Liver (tissue), 9 donors: ENCODE data around the gene FIGNL1. TPM values are rescaled to one million over a fixed set of nuclear protein-coding genes. Genes with fewer than 3 reads are reported as not detected.

Source experiments
- DNase-seq: peaks from one replicate; pipeline ENCODE4 v3.0.0-alpha.2; 2017; ENCODE audit warnings: low spot score
- H3K27ac ChIP-seq, 2 donors: one replicate each; pipeline ENCODE4 v1.7.0; 2013; ENCODE audit warnings: inconsistent platforms in 2 of 2, low read length in 2 of 2, control low read depth in 1 of 2, low read depth in 1 of 2, mild to moderate bottlenecking in 1 of 2
- H3K27me3 ChIP-seq, 4 donors: one replicate each; pipeline versions ENCODE4 v1.6.1 to v1.7.0; 2013; ENCODE audit warnings: low read length in 3 of 4, inconsistent platforms in 1 of 4, mild to moderate bottlenecking in 1 of 4, moderate library complexity in 1 of 4; ENCODE audit not compliant: control insufficient read depth in 4 of 4, insufficient read depth in 4 of 4
- H3K36me3 ChIP-seq, 4 donors: one replicate each; pipeline versions ENCODE4 v1.6.1 to v1.7.0; 2013; ENCODE audit warnings: low read length in 3 of 4, mild to moderate bottlenecking in 3 of 4, low read depth in 1 of 4, moderate library complexity in 1 of 4; ENCODE audit not compliant: control insufficient read depth in 4 of 4, insufficient read depth in 3 of 4
- H3K4me1 ChIP-seq, 4 donors: one replicate each; pipeline versions ENCODE4 v1.6.1 to v1.7.0; 2013; ENCODE audit warnings: low read length in 3 of 4, mild to moderate bottlenecking in 3 of 4, moderate library complexity in 1 of 4; ENCODE audit not compliant: control insufficient read depth in 4 of 4, insufficient read depth in 4 of 4
- H3K4me3 ChIP-seq, 3 donors: one replicate each; pipeline versions ENCODE4 v1.6.1 to v1.7.0; 2013; ENCODE audit warnings: low read length in 3 of 3, control low read depth in 1 of 3, low read depth in 1 of 3, mild to moderate bottlenecking in 1 of 3
- H3K9ac ChIP-seq, 2 donors: one replicate each; pipeline ENCODE4 v1.7.0; 2013; ENCODE audit warnings: low read length in 2 of 2, mild to moderate bottlenecking in 2 of 2, moderate library complexity in 2 of 2, control low read depth in 1 of 2, low read depth in 1 of 2
- H3K9me3 ChIP-seq, 4 donors: one replicate each; pipeline versions ENCODE4 v1.6.1 to v1.7.0; 2013; ENCODE audit warnings: low read length in 3 of 4; ENCODE audit not compliant: control insufficient read depth in 4 of 4
- FOXA1 ChIP-seq: IDR thresholded peaks from 2 replicates; pipeline ENCODE4 v1.6.1; 2016; ENCODE audit warnings: antibody characterized with exemption
- FOXA2 ChIP-seq: IDR thresholded peaks from 2 replicates; pipeline ENCODE4 v1.6.1; 2016; ENCODE audit warnings: antibody characterized with exemption
- GABPA ChIP-seq, 2 donors: IDR thresholded peaks in 1 of 2; conservative IDR thresholded peaks in 1 of 2; 2 replicates each; pipeline ENCODE4 v1.6.1; 2016; ENCODE audit warnings: antibody characterized with exemption in 2 of 2, mild to moderate bottlenecking in 1 of 2, moderate library complexity in 1 of 2
- HNF4A ChIP-seq, 2 donors: conservative IDR thresholded peaks; 2 replicates each; pipeline ENCODE4 v1.6.1; 2016; ENCODE audit warnings: antibody characterized with exemption in 2 of 2, mild to moderate bottlenecking in 2 of 2
- HNF4G ChIP-seq: IDR thresholded peaks from 2 replicates; pipeline ENCODE4 v1.6.1; 2016; ENCODE audit warnings: antibody characterized with exemption
- NR2F2 ChIP-seq: IDR thresholded peaks from 2 replicates; pipeline ENCODE4 v1.6.1; 2016; ENCODE audit warnings: antibody characterized with exemption
- RAD21 ChIP-seq, 2 donors: IDR thresholded peaks; 2 replicates each; pipeline ENCODE4 v1.6.1; 2016; ENCODE audit warnings: antibody characterized with exemption in 2 of 2, mild to moderate bottlenecking in 2 of 2
- RXRA ChIP-seq, 2 donors: IDR thresholded peaks; 2 replicates each; pipeline ENCODE4 v1.6.1; 2017 to 2018; ENCODE audit warnings: antibody characterized with exemption in 2 of 2, mild to moderate bottlenecking in 1 of 2
- SP1 ChIP-seq: IDR thresholded peaks from 2 replicates; pipeline ENCODE4 v1.6.1; 2018; ENCODE audit warnings: antibody characterized with exemption, mild to moderate bottlenecking
- TAF1 ChIP-seq: conservative IDR thresholded peaks from 2 replicates; pipeline ENCODE4 v1.6.1; 2016; ENCODE audit warnings: antibody characterized with exemption, mild to moderate bottlenecking
- YY1 ChIP-seq: IDR thresholded peaks from 2 replicates; pipeline ENCODE4 v1.6.1; 2016; ENCODE audit warnings: antibody characterized with exemption, mild to moderate bottlenecking
- WGBS: extraction: QIAGEN DNeasy Blood & Tissue Kit; methylation state at CpG from one replicate; pipeline ENCODE4 v1.1.7; 2013; 5-methylcytosine and 5-hydroxymethylcytosine counted together
- polyA plus RNA-seq, 2 donors: library from polyadenylated mRNA; stranded (reverse) in 1 of 2; unstranded in 1 of 2; fragments of 200-250 nt in 1 of 2; fragments of >200 nt in 1 of 2; fragmentation: Nextera tagmentation in 1 of 2; extraction: Ambion mirVana in 1 of 2; gene quantifications; one replicate each; pipeline versions ENCODE4 v1.2.1 to v1.2.3, GENCODE V29; 2013 to 2015
- total RNA-seq, 2 donors: library from RNA; depleted of rRNA; stranded (reverse); fragments of >200 nt; gene quantifications; one replicate each; pipeline ENCODE4 v1.2.3, GENCODE V29; 2014
- TF ChIP-seq, protein P1 (sequence below): IDR thresholded peaks from 2 replicates; pipeline ENCODE4 v1.6.1; 2016; ENCODE audit warnings: antibody characterized with exemption
- TF ChIP-seq, protein P2 (sequence below): fragments of 150-350 bp; IDR thresholded peaks from 2 replicates; pipeline ENCODE4 v1.5.1; 2017; ENCODE audit warnings: improper control_type of control experiment, low read depth, low read length; ENCODE audit not compliant: missing input control
- TF ChIP-seq, protein P3 (sequence below): IDR thresholded peaks from 2 replicates; pipeline ENCODE4 v1.6.1; 2016; ENCODE audit warnings: antibody characterized with exemption
- TF ChIP-seq, protein P4 (sequence below): IDR thresholded peaks from 2 replicates; pipeline ENCODE4 v1.6.1; 2016; ENCODE audit warnings: antibody characterized with exemption, mild to moderate bottlenecking
- TF ChIP-seq, protein P5 (sequence below): IDR thresholded peaks from 2 replicates; pipeline ENCODE4 v1.6.1; 2016; ENCODE audit warnings: antibody characterized with exemption
- donor health status: healthy.
- donor health status: healthy.
- donor health status: healthy.
- donor health status: healthy.
- donor health status: healthy.

FIGNL1 gene
- total and polyA plus RNA-seq, 4 donors = 1.2 to 13.2 (median 3.3) TPM

DNA sequence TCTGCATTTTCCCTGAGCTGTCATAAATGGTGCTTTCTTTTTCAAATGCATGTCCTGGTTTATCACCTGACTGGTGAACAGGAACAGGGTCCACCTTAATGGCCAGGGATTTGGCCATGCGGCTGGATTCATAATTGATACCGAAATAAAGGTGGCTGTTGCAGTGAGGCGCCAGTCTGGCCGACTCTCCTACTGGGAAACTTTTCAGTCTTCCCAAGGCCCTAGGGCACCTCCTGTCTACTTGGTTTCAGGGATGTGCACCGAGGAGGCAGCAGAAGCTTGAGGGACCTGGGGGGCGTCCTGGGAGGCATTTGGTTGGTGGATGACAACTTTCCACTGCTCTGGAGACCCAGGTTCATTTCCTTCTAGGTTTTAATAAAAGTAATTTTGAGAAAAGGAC, 46.4 kb upstream of the FIGNL1 start:
- Histone ChIP-seq H3K36me3 (no peaks in the 10 kb centered on the region), H3K27ac (no peak overlapping the region), H3K9ac (no peak overlapping the region), H3K4me1 (no peaks in the 10 kb centered on the region), H3K9me3 (no peaks in the 10 kb centered on the region), H3K4me3 (no peak overlapping the region), H3K27me3 (no peaks in the 10 kb centered on the region)
- TF ChIP-seq HNF4G (no peak), RXRA (IDR thresholded peaks at IDR 0.05) (no peak), GABPA (IDR thresholded peaks at IDR 0.05 in 1 of 2, conservative IDR thresholded peaks at IDR 0.05 in 1 of 2) (no peak)
- TF ChIP-seq, protein P1, sequence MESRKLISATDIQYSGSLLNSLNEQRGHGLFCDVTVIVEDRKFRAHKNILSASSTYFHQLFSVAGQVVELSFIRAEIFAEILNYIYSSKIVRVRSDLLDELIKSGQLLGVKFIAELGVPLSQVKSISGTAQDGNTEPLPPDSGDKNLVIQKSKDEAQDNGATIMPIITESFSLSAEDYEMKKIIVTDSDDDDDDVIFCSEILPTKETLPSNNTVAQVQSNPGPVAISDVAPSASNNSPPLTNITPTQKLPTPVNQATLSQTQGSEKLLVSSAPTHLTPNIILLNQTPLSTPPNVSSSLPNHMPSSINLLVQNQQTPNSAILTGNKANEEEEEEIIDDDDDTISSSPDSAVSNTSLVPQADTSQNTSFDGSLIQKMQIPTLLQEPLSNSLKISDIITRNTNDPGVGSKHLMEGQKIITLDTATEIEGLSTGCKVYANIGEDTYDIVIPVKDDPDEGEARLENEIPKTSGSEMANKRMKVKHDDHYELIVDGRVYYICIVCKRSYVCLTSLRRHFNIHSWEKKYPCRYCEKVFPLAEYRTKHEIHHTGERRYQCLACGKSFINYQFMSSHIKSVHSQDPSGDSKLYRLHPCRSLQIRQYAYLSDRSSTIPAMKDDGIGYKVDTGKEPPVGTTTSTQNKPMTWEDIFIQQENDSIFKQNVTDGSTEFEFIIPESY = no peak
- TF ChIP-seq, protein P2, sequence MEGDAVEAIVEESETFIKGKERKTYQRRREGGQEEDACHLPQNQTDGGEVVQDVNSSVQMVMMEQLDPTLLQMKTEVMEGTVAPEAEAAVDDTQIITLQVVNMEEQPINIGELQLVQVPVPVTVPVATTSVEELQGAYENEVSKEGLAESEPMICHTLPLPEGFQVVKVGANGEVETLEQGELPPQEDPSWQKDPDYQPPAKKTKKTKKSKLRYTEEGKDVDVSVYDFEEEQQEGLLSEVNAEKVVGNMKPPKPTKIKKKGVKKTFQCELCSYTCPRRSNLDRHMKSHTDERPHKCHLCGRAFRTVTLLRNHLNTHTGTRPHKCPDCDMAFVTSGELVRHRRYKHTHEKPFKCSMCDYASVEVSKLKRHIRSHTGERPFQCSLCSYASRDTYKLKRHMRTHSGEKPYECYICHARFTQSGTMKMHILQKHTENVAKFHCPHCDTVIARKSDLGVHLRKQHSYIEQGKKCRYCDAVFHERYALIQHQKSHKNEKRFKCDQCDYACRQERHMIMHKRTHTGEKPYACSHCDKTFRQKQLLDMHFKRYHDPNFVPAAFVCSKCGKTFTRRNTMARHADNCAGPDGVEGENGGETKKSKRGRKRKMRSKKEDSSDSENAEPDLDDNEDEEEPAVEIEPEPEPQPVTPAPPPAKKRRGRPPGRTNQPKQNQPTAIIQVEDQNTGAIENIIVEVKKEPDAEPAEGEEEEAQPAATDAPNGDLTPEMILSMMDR = no peak
- 85% methylated on average over 6 of the region's 6 CpGs for WGBS
- no peak for DNase-seq

DNA sequence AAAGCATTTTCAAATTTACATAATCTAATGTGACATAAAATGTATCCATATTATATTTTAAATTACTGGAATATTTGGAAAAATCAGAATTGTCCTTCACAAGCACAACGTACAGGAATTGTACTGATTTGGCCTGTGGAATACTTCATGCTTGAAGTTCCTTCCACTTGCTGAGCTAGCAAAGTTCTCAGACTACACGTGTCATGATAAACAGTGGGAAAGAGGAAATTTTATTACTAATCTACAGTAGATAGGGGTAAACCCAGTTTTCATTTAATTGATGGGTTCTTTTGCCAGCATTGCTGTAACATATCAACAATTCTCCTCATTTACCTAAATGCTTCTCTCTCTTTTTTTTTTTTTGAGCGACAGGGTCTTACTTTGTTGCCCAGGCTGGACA, 45.6 kb upstream of the FIGNL1 start:
- H3K9me3 ChIP-seq = no peaks in the 10 kb centered on the region
- no peak for DNase-seq
- TF ChIP-seq, protein P2 = no peak
- TF ChIP-seq, protein P3, sequence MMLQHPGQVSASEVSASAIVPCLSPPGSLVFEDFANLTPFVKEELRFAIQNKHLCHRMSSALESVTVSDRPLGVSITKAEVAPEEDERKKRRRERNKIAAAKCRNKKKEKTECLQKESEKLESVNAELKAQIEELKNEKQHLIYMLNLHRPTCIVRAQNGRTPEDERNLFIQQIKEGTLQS = no peak
- TF ChIP-seq FOXA1 (no peak), FOXA2 (no peak), HNF4A (conservative IDR thresholded peaks at IDR 0.05) (no peak), GABPA (IDR thresholded peaks at IDR 0.05 in 1 of 2, conservative IDR thresholded peaks at IDR 0.05 in 1 of 2) (no peak), NR2F2 (no peak), TAF1 (no peak), RXRA (IDR thresholded peaks at IDR 0.05) (no peak), YY1 (no peak), SP1 (no peak), RAD21 (IDR thresholded peaks at IDR 0.05) (no peak)
- TF ChIP-seq, protein P4, sequence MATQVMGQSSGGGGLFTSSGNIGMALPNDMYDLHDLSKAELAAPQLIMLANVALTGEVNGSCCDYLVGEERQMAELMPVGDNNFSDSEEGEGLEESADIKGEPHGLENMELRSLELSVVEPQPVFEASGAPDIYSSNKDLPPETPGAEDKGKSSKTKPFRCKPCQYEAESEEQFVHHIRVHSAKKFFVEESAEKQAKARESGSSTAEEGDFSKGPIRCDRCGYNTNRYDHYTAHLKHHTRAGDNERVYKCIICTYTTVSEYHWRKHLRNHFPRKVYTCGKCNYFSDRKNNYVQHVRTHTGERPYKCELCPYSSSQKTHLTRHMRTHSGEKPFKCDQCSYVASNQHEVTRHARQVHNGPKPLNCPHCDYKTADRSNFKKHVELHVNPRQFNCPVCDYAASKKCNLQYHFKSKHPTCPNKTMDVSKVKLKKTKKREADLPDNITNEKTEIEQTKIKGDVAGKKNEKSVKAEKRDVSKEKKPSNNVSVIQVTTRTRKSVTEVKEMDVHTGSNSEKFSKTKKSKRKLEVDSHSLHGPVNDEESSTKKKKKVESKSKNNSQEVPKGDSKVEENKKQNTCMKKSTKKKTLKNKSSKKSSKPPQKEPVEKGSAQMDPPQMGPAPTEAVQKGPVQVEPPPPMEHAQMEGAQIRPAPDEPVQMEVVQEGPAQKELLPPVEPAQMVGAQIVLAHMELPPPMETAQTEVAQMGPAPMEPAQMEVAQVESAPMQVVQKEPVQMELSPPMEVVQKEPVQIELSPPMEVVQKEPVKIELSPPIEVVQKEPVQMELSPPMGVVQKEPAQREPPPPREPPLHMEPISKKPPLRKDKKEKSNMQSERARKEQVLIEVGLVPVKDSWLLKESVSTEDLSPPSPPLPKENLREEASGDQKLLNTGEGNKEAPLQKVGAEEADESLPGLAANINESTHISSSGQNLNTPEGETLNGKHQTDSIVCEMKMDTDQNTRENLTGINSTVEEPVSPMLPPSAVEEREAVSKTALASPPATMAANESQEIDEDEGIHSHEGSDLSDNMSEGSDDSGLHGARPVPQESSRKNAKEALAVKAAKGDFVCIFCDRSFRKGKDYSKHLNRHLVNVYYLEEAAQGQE = no peak
- TF ChIP-seq, protein P5, sequence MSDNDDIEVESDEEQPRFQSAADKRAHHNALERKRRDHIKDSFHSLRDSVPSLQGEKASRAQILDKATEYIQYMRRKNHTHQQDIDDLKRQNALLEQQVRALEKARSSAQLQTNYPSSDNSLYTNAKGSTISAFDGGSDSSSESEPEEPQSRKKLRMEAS = no peak
- TF ChIP-seq, protein P1 = no peak
- no peaks in the 10 kb centered on the region for H3K4me1 ChIP-seq
- no peaks in the 10 kb centered on the region for H3K27me3 ChIP-seq
- H3K27ac ChIP-seq = no peak overlapping the region
- WGBS = 78% methylated on average over 3 of the region's 3 CpGs
- H3K9ac ChIP-seq = no peak overlapping the region
- H3K36me3 ChIP-seq = no peaks in the 10 kb centered on the region
- no peak overlapping the region for H3K4me3 ChIP-seq
